OCI-LY1 (cell line): Measurements from ENCODE around the gene PAGE2.

Experiments
- H2AFZ ChIP-seq: fragments of 200-600 bp; sonication (generic), shearing (Covaris generic); 2 replicates; pipeline ENCODE4 v1.6.0; 2014; ENCODE audit warnings: antibody characterized with exemption, mild to moderate bottlenecking, low read length
- H3F3A ChIP-seq: fragments of 200-600 bp; sonication (generic), shearing (Covaris generic); 2 replicates; pipeline ENCODE4 v1.6.0; 2014; ENCODE audit warnings: mild to moderate bottlenecking, antibody characterized with exemption, low read length, moderate library complexity; ENCODE audit not compliant: insufficient read depth
- H3K27ac ChIP-seq: fragments of 200-600 bp; sonication (generic); 2 replicates; pipeline ENCODE4 v1.5.1; 2014; ENCODE audit warnings: low read length, mixed run types, mild to moderate bottlenecking, low read depth; ENCODE audit not compliant: poor library complexity, severe bottlenecking
- H3K27me3 ChIP-seq: fragments of 200-600 bp; sonication (generic); 2 replicates; pipeline ENCODE4 v1.6.0; 2014; ENCODE audit warnings: antibody characterized with exemption, mild to moderate bottlenecking, low read length, moderate library complexity; ENCODE audit not compliant: insufficient read depth
- H3K36me3 ChIP-seq: fragments of 200-600 bp; sonication (generic); 2 replicates; pipeline ENCODE4 v1.6.1; 2014; ENCODE audit warnings: mild to moderate bottlenecking, antibody characterized with exemption, low read length, moderate library complexity, mixed read lengths; ENCODE audit not compliant: insufficient read depth
- H3K4me1 ChIP-seq: fragments of 200-600 bp; sonication (generic); 2 replicates; pipeline ENCODE4 v1.5.1; 2014; ENCODE audit warnings: mild to moderate bottlenecking, low read length, moderate library complexity; ENCODE audit not compliant: insufficient read depth, severe bottlenecking
- H3K4me2 ChIP-seq: fragments of 200-600 bp; sonication (generic), shearing (Covaris generic); 2 replicates; pipeline ENCODE4 v1.6.1; 2014; ENCODE audit warnings: low read length
- H3K4me3 ChIP-seq: fragments of 200-600 bp; sonication (generic); 2 replicates; pipeline ENCODE4 v1.5.1; 2014; ENCODE audit warnings: low read length, low read depth, mild to moderate bottlenecking, mixed read lengths; ENCODE audit not compliant: poor library complexity, severe bottlenecking
- H3K79me2 ChIP-seq: fragments of 200-600 bp; shearing (Covaris generic); 2 replicates; pipeline ENCODE4 v1.6.1; 2016; ENCODE audit warnings: mixed run types, low read length, mixed read lengths; ENCODE audit not compliant: insufficient read depth
- H3K9ac ChIP-seq: fragments of 200-600 bp; sonication (generic), shearing (Covaris generic); 2 replicates; pipeline ENCODE4 v1.6.1; 2014; ENCODE audit warnings: mild to moderate bottlenecking, low read length, mixed read lengths
- H3K9me2 ChIP-seq: fragments of 200-600 bp; sonication (generic), shearing (Covaris generic); 2 replicates; pipeline ENCODE4 v1.6.1; 2014; ENCODE audit warnings: low read depth, mild to moderate bottlenecking, low read length, mixed read lengths
- H3K9me3 ChIP-seq: fragments of 200-600 bp; shearing (Covaris generic); 2 replicates; pipeline ENCODE4 v1.6.1; 2014; ENCODE audit warnings: low read length, mixed read lengths
- H4K20me1 ChIP-seq: fragments of 200-600 bp; sonication (generic), shearing (Covaris generic); 2 replicates; pipeline ENCODE4 v1.6.0; 2016; ENCODE audit warnings: mild to moderate bottlenecking, low read length; ENCODE audit not compliant: insufficient read depth
- CTCF ChIP-seq: fragments of 200-600 bp; sonication (generic), shearing (Covaris generic); IDR thresholded peaks from 2 replicates; pipeline ENCODE4 v1.5.1; 2017; ENCODE audit warnings: mild to moderate bottlenecking, antibody characterized with exemption, low read length, moderate library complexity, mixed read lengths
- EZH2 ChIP-seq: fragments of 200-600 bp; sonication (generic), shearing (Covaris generic); IDR thresholded peaks from 2 replicates; pipeline ENCODE4 v1.8.0; 2017; ENCODE audit warnings: borderline replicate concordance, mixed run types, mild to moderate bottlenecking, antibody characterized with exemption, low read length, moderate library complexity, mixed read lengths

The PAGE2 gene

GRCh38 chrX:55099162-55099561 is 10.3 kb downstream of the PAGE2 start:
- H3K4me1 ChIP-seq: no peaks in the 10 kb centered on the region

GRCh38 chrX:55102754-55103153 is 13.9 kb downstream of the PAGE2 start:
- no peaks in the 10 kb centered on the region for H4K20me1 ChIP-seq
- no peaks in the 10 kb centered on the region for H3K36me3 ChIP-seq
- H3K27ac ChIP-seq: no peak overlapping the region
- no peak overlapping the region for H3K4me2 ChIP-seq
- H3F3A ChIP-seq: no peaks in the 10 kb centered on the region
- H3K9me2 ChIP-seq: no peaks in the 10 kb centered on the region
- no peak for TF ChIP-seq CTCF
- TF ChIP-seq EZH2: no peak
- no peaks in the 10 kb centered on the region for H3K79me2 ChIP-seq
- no peaks in the 10 kb centered on the region for H3K9me3 ChIP-seq
- H3K4me1 ChIP-seq: no peaks in the 10 kb centered on the region
- H3K9ac ChIP-seq: no peak overlapping the region
- no peak overlapping the region for H2AFZ ChIP-seq
- no peak overlapping the region for H3K4me3 ChIP-seq
- H3K27me3 ChIP-seq: no peaks in the 10 kb centered on the region

More at GRCh38 chrX:55099162-55099561, 10.3 kb downstream of the PAGE2 start:
- H3K9me3 ChIP-seq: no peaks in the 10 kb centered on the region
- H3K79me2 ChIP-seq: no peaks in the 10 kb centered on the region
- no peaks in the 10 kb centered on the region for H3K27me3 ChIP-seq
- H2AFZ ChIP-seq: no peak overlapping the region
- TF ChIP-seq CTCF: no peak
- TF ChIP-seq EZH2: no peak
- H3K9me2 ChIP-seq: no peaks in the 10 kb centered on the region
- H3K4me3 ChIP-seq: no peak overlapping the region
- H3K4me2 ChIP-seq: no peak overlapping the region
- no peak overlapping the region for H3K9ac ChIP-seq
- H3K27ac ChIP-seq: no peak overlapping the region
- no peaks in the 10 kb centered on the region for H4K20me1 ChIP-seq
- H3F3A ChIP-seq: no peaks in the 10 kb centered on the region
- no peaks in the 10 kb centered on the region for H3K36me3 ChIP-seq

GRCh38 chrX:55107262-55107661 is 18.4 kb downstream of the PAGE2 start:
- Histone ChIP-seq H3K4me3 (no peak overlapping the region), H3F3A (no peaks in the 10 kb centered on the region), H3K27ac (no peak overlapping the region), H3K4me1 (no peaks in the 10 kb centered on the region), H3K79me2 (no peaks in the 10 kb centered on the region), H3K9me2 (no peaks in the 10 kb centered on the region), H3K9me3 (no peaks in the 10 kb centered on the region), H3K36me3 (no peaks in the 10 kb centered on the region), H3K9ac (no peak overlapping the region), H3K27me3 (no peaks in the 10 kb centered on the region), H2AFZ (no peak overlapping the region), H4K20me1 (no peaks in the 10 kb centered on the region), H3K4me2 (no peak overlapping the region)
- TF ChIP-seq EZH2 (no peak), CTCF (no peak)
